ENCODE results near the gene RSL1D1.
"Not testable (repeated sequence)": the region's sequence is repeated elsewhere in the genome, so short reads cannot be mapped to it uniquely, and the experiment has no call there.

Gene RSL1D1

GRCh38 chr16:11796227-11797165 is 54.8 kb downstream of the RSL1D1 start:
- no peak overlapping the region for H3K27ac ChIP-seq (ENCODE audit: low read length)
- H3K4me3 ChIP-seq (ENCODE audit: low read length) = peak overlapping the region; percentile 85
- H3K36me3 ChIP-seq (ENCODE audit: control insufficient read depth, low read depth, low read length) = peaks cover 5% of the 10 kb centered on the region
- H3K27me3 ChIP-seq (ENCODE audit: control insufficient read depth, insufficient read depth, low read length) = no peaks in the 10 kb centered on the region
- H3K9me3 ChIP-seq (ENCODE audit: control insufficient read depth, low read depth, low read length) = no peaks in the 10 kb centered on the region
- H3K4me1 ChIP-seq (ENCODE audit: control insufficient read depth, low read depth, low read length) = peaks cover 11% of the 10 kb centered on the region
- H3K9ac ChIP-seq (ENCODE audit: low read length) = peak overlapping the region; percentile 81

GRCh38 chr16:11795887-11796226 is 55.5 kb downstream of the RSL1D1 start:
- Histone ChIP-seq H3K9ac (ENCODE audit: low read length) (peak overlapping the region; percentile 81), H3K4me1 (ENCODE audit: control insufficient read depth, low read depth, low read length) (peaks cover 11% of the 10 kb centered on the region), H3K36me3 (ENCODE audit: control insufficient read depth, low read depth, low read length) (peaks cover 5% of the 10 kb centered on the region), H3K4me3 (ENCODE audit: low read length) (peak overlapping the region; percentile 85), H3K9me3 (ENCODE audit: control insufficient read depth, low read depth, low read length) (no peaks in the 10 kb centered on the region), H3K27me3 (ENCODE audit: control insufficient read depth, insufficient read depth, low read length) (no peaks in the 10 kb centered on the region), H3K27ac (ENCODE audit: low read length) (no peak overlapping the region)

GRCh38 chr16:11794996-11795886 is 56.1 kb downstream of the RSL1D1 start:
- Histone ChIP-seq H3K27me3 (ENCODE audit: control insufficient read depth, insufficient read depth, low read length) (no peaks in the 10 kb centered on the region), H3K4me1 (ENCODE audit: control insufficient read depth, low read depth, low read length) (peaks cover 11% of the 10 kb centered on the region), H3K36me3 (ENCODE audit: control insufficient read depth, low read depth, low read length) (peaks cover 5% of the 10 kb centered on the region), H3K9ac (ENCODE audit: low read length) (no peak overlapping the region), H3K9me3 (ENCODE audit: control insufficient read depth, low read depth, low read length) (no peaks in the 10 kb centered on the region), H3K27ac (ENCODE audit: low read length) (no peak overlapping the region), H3K4me3 (ENCODE audit: low read length) (peak overlapping the region; percentile 85)

GRCh38 chr16:11794447-11794846 is 56.9 kb downstream of the RSL1D1 start:
- H3K36me3 ChIP-seq (ENCODE audit: control insufficient read depth, low read depth, low read length) = peaks cover 5% of the 10 kb centered on the region
- no peak overlapping the region for H3K4me3 ChIP-seq (ENCODE audit: low read length)
- no peaks in the 10 kb centered on the region for H3K9me3 ChIP-seq (ENCODE audit: control insufficient read depth, low read depth, low read length)
- H3K4me1 ChIP-seq (ENCODE audit: control insufficient read depth, low read depth, low read length) = peaks cover 11% of the 10 kb centered on the region
- no peak overlapping the region for H3K9ac ChIP-seq (ENCODE audit: low read length)
- H3K27me3 ChIP-seq (ENCODE audit: control insufficient read depth, insufficient read depth, low read length) = no peaks in the 10 kb centered on the region
- H3K27ac ChIP-seq (ENCODE audit: low read length) = no peak overlapping the region

- H3K27me3 ChIP-seq (ENCODE audit: control insufficient read depth, insufficient read depth, low read length) = no peaks in the 10 kb centered on the region
- H3K27ac ChIP-seq (ENCODE audit: low read length) = no peak overlapping the region
- H3K9ac ChIP-seq (ENCODE audit: low read length) = no peak overlapping the region
- H3K4me3 ChIP-seq (ENCODE audit: low read length) = no peak overlapping the region
- no peaks in the 10 kb centered on the region for H3K9me3 ChIP-seq (ENCODE audit: control insufficient read depth, low read depth, low read length)
- H3K36me3 ChIP-seq (ENCODE audit: control insufficient read depth, low read depth, low read length) = peaks cover 5% of the 10 kb centered on the region
- H3K4me1 ChIP-seq (ENCODE audit: control insufficient read depth, low read depth, low read length) = peaks cover 11% of the 10 kb centered on the region
Observed at GRCh38 chr16:11793840-11794239, 57.5 kb downstream of the RSL1D1 start.

GRCh38 chr16:11792410-11793241 is 58.7 kb downstream of the RSL1D1 start:
- H3K27ac ChIP-seq (ENCODE audit: low read length) = no peak overlapping the region
- peaks cover 5% of the 10 kb centered on the region for H3K36me3 ChIP-seq (ENCODE audit: control insufficient read depth, low read depth, low read length)

GRCh38 chr16:11791144-11791828 is 60.1 kb downstream of the RSL1D1 start:
- Histone ChIP-seq H3K4me3 (ENCODE audit: low read length) (no peak overlapping the region), H3K27ac (ENCODE audit: low read length) (peak overlapping the region; percentile 12), H3K36me3 (ENCODE audit: control insufficient read depth, low read depth, low read length) (peaks cover 5% of the 10 kb centered on the region), H3K9me3 (ENCODE audit: control insufficient read depth, low read depth, low read length) (no peaks in the 10 kb centered on the region), H3K4me1 (ENCODE audit: control insufficient read depth, low read depth, low read length) (no peaks in the 10 kb centered on the region), H3K9ac (ENCODE audit: low read length) (no peak overlapping the region), H3K27me3 (ENCODE audit: control insufficient read depth, insufficient read depth, low read length) (no peaks in the 10 kb centered on the region)

More at GRCh38 chr16:11792410-11793241, 58.7 kb downstream of the RSL1D1 start:
- Histone ChIP-seq H3K9ac (ENCODE audit: low read length) (no peak overlapping the region), H3K4me3 (ENCODE audit: low read length) (no peak overlapping the region), H3K27me3 (ENCODE audit: control insufficient read depth, insufficient read depth, low read length) (no peaks in the 10 kb centered on the region), H3K4me1 (ENCODE audit: control insufficient read depth, low read depth, low read length) (no peaks in the 10 kb centered on the region), H3K9me3 (ENCODE audit: control insufficient read depth, low read depth, low read length) (no peaks in the 10 kb centered on the region)

GRCh38 chr16:11788914-11789313 is 62.4 kb downstream of the RSL1D1 start:
- H3K27me3 ChIP-seq (ENCODE audit: control insufficient read depth, insufficient read depth, low read length) = no peaks in the 10 kb centered on the region
- no peaks in the 10 kb centered on the region for H3K9me3 ChIP-seq (ENCODE audit: control insufficient read depth, low read depth, low read length)
- H3K9ac ChIP-seq (ENCODE audit: low read length) = no peak overlapping the region
- H3K4me3 ChIP-seq (ENCODE audit: low read length) = no peak overlapping the region
- no peaks in the 10 kb centered on the region for H3K36me3 ChIP-seq (ENCODE audit: control insufficient read depth, low read depth, low read length)
- H3K4me1 ChIP-seq (ENCODE audit: control insufficient read depth, low read depth, low read length) = no peaks in the 10 kb centered on the region
- no peak overlapping the region for H3K27ac ChIP-seq (ENCODE audit: low read length)

GRCh38 chr16:11784980-11785599 is 66.3 kb downstream of the RSL1D1 start:
- H3K4me3 ChIP-seq (ENCODE audit: low read length); H3K9ac ChIP-seq (ENCODE audit: low read length); H3K4me1 ChIP-seq (ENCODE audit: control insufficient read depth, low read depth, low read length); H3K9me3 ChIP-seq (ENCODE audit: control insufficient read depth, low read depth, low read length); H3K36me3 ChIP-seq (ENCODE audit: control insufficient read depth, low read depth, low read length); H3K27ac ChIP-seq (ENCODE audit: low read length); H3K27me3 ChIP-seq (ENCODE audit: control insufficient read depth, insufficient read depth, low read length): not testable (repeated sequence)

GRCh38 chr16:11784381-11784780 is 67.0 kb downstream of the RSL1D1 start:
- H3K36me3 ChIP-seq (ENCODE audit: control insufficient read depth, low read depth, low read length); H3K4me1 ChIP-seq (ENCODE audit: control insufficient read depth, low read depth, low read length); H3K27me3 ChIP-seq (ENCODE audit: control insufficient read depth, insufficient read depth, low read length); H3K4me3 ChIP-seq (ENCODE audit: low read length); H3K27ac ChIP-seq (ENCODE audit: low read length); H3K9ac ChIP-seq (ENCODE audit: low read length); H3K9me3 ChIP-seq (ENCODE audit: control insufficient read depth, low read depth, low read length): not testable (repeated sequence)
